K562 (cell line): ENCODE results near the gene RNF26. TPM values are rescaled to one million over a fixed set of nuclear protein-coding genes. Genes with fewer than 3 reads are reported as not detected.

Experiments
- ASH1L ChIP-seq: fragments of 450-650 bp; IDR thresholded peaks from 2 replicates; pipeline ENCODE4 v1.6.1; 2018; ENCODE audit warnings: borderline replicate concordance, mild to moderate bottlenecking, low read depth; ENCODE audit not compliant: partially characterized antibody
- BCLAF1 ChIP-seq, 2 experiments: fragments of 450-650 bp in 1 of 2; IDR thresholded peaks; 2 replicates each; pipeline ENCODE4 v1.6.1; 2011 to 2017; ENCODE audit warnings: low read depth in 2 of 2, antibody characterized with exemption in 1 of 2, borderline replicate concordance in 1 of 2, low read length in 1 of 2, mild to moderate bottlenecking in 1 of 2, mixed read lengths in 1 of 2; ENCODE audit not compliant: control insufficient read depth in 1 of 2
- BRF1 ChIP-seq: IDR thresholded peaks from 3 replicates; pipeline ENCODE4 v1.6.1; 2011; ENCODE audit warnings: borderline replicate concordance, mild to moderate bottlenecking; ENCODE audit not compliant: insufficient read length; ENCODE audit errors: extremely low read depth
- CC2D1A ChIP-seq: fragments of 450-650 bp; IDR thresholded peaks from 2 replicates; pipeline ENCODE4 v1.6.1; 2017; ENCODE audit warnings: mild to moderate bottlenecking
- FUS ChIP-seq: fragments of 200-400 bp; formaldehyde crosslinking; optimal IDR thresholded peaks from 2 replicates; pipeline ENCODE3; 2017; ENCODE audit warnings: low read depth, low read length
- POLR2B ChIP-seq: fragments of 450-650 bp; IDR thresholded peaks from 2 replicates; pipeline ENCODE4 v1.6.1; 2018; ENCODE audit warnings: low read depth; ENCODE audit not compliant: partially characterized antibody
- RHOXF2B ChIP-seq: fragments of 250-450 bp; sonication (Bioruptor Pico); conservative IDR thresholded peaks from 2 replicates; pipeline ENCODE4 v1.5.1; 2021
- RNF2 ChIP-seq: sonication (generic); IDR thresholded peaks from 2 replicates; pipeline ENCODE4 v1.6.1; 2016
- TAL1 ChIP-seq: fragments of 450-650 bp; IDR thresholded peaks from 2 replicates; pipeline ENCODE4 v1.6.1; 2016; ENCODE audit warnings: mild to moderate bottlenecking
- TEAD1 ChIP-seq, 2 experiments: fragments of 450-650 bp in 1 of 2; sonication (generic) in 1 of 2; formaldehyde crosslinking; IDR thresholded peaks; 2 replicates each; pipeline versions ENCODE4 v1.4.0 to v1.8.0; 2020 to 2022; ENCODE audit warnings: mild to moderate bottlenecking in 2 of 2, missing genetic modification reagents in 1 of 2
- ZBTB43 ChIP-seq: sonication (generic); formaldehyde crosslinking; IDR thresholded peaks from 2 replicates; pipeline ENCODE4 v1.8.0; 2023; ENCODE audit warnings: mild to moderate bottlenecking, missing genetic modification reagents
- ZNF444 ChIP-seq: fragments of 250-450 bp; sonication (Bioruptor Pico); IDR thresholded peaks from 2 replicates; pipeline ENCODE4 v1.4.0; 2020; ENCODE audit warnings: mild to moderate bottlenecking, moderate library complexity
- ZNF551 ChIP-seq: fragments of 250-450 bp; sonication (Bioruptor Pico); IDR thresholded peaks from 2 replicates; pipeline ENCODE4 v1.5.0; 2021; ENCODE audit warnings: mild to moderate bottlenecking, moderate library complexity
- ZNF583 ChIP-seq: fragments of 250-450 bp; sonication (Bioruptor Pico); IDR thresholded peaks from 2 replicates; pipeline ENCODE4 v1.4.0; 2020
- ZNF778 ChIP-seq: fragments of 450-650 bp; formaldehyde crosslinking; IDR thresholded peaks from 2 replicates; pipeline ENCODE4 v1.4.0; 2020; ENCODE audit warnings: mild to moderate bottlenecking, moderate library complexity
- polyA plus RNA-seq, 8 experiments: library from polyadenylated mRNA; depleted of rRNA in 4 of 8; stranded (reverse) in 5 of 8; unstranded in 3 of 8; fragments of >200 nt; fragmentation: Nextera tagmentation in 2 of 8; fragmentation: Illumina TruSeq in 1 of 8; extraction: Ambion mirVana in 2 of 8; extraction: Trizol in 1 of 8; gene quantifications; 2 replicates each; pipeline versions ENCODE4 v1.2.1 to v1.2.3, GENCODE V29; 2011 to 2014; ENCODE audit warnings: inconsistent platforms in 1 of 8, missing spikeins in 1 of 8
- total RNA-seq, 7 experiments: library from RNA; depleted of rRNA in 6 of 7; stranded (reverse); fragments of >200 nt in 6 of 7; fragmentation: Illumina TruSeq in 2 of 7; extraction: Trizol in 2 of 7; gene quantifications; 2 replicates each; pipeline versions ENCODE4 v1.2.1 to v1.2.3, GENCODE V29; 2011 to 2021; ENCODE audit warnings: low replicate concordance in 1 of 7
- TF ChIP-seq, protein P1 (sequence below): sonication (generic); formaldehyde crosslinking; IDR thresholded peaks from 2 replicates; pipeline ENCODE4 v1.8.0; 2022; ENCODE audit warnings: missing genetic modification reagents, mild to moderate bottlenecking, borderline replicate concordance
- TF ChIP-seq, protein P2 (sequence below): fragments of 250-450 bp; sonication (Bioruptor Pico); IDR thresholded peaks from 2 replicates; pipeline ENCODE4 v1.9.0; 2021; ENCODE audit warnings: mild to moderate bottlenecking
- TF ChIP-seq, protein P3 (sequence below): fragments of 250-450 bp; sonication (Bioruptor Pico); IDR thresholded peaks from 2 replicates; pipeline ENCODE4 v1.8.0; 2021; ENCODE audit warnings: mild to moderate bottlenecking, moderate library complexity
- TF ChIP-seq, protein P4 (sequence below): sonication (generic); formaldehyde crosslinking; IDR thresholded peaks from 2 replicates; pipeline ENCODE4 v1.8.1; 2023; ENCODE audit warnings: mild to moderate bottlenecking, missing genetic modification reagents, moderate library complexity

RNF26 gene
- total and polyA plus RNA-seq, 9 of the 15 experiments (the other 6 are each of a cell fraction or from before 2014, with no cell fraction given), result 5.3 to 53.6 (median 12.7) TPM

GRCh38 chr11:119339589-119340334, 5.4 kb downstream of the RNF26 start (continued):
- TF ChIP-seq CC2D1A (no peak), TAL1 (no peak), ASH1L (no peak), FUS (no peak), ZNF551 (CRISPR knock-in tag) (no peak), ZNF583 (no peak; the same call in 1 of the 2 replicates), POLR2B (no peak), BRF1 (no peak), TEAD1 (CRISPR knock-in tag; IDR thresholded peaks at IDR 0.05) (no peak), ZNF778 (CRISPR knock-in tag) (no peak), RHOXF2B (CRISPR knock-in tag) (no peak), ZNF444 (no peak), ZBTB43 (CRISPR knock-in tag) (no peak), RNF2 (peak; percentile 7; the same call in 1 of the 2 replicates), BCLAF1 (IDR thresholded peaks at IDR 0.05; ENCODE audit: borderline replicate concordance in 1 of 2, control insufficient read depth in 1 of 2, low read depth in 2 of 2, low read length in 1 of 2) (no peak; a peak in 1 of 4 replicates)
- TF ChIP-seq, protein P1, sequence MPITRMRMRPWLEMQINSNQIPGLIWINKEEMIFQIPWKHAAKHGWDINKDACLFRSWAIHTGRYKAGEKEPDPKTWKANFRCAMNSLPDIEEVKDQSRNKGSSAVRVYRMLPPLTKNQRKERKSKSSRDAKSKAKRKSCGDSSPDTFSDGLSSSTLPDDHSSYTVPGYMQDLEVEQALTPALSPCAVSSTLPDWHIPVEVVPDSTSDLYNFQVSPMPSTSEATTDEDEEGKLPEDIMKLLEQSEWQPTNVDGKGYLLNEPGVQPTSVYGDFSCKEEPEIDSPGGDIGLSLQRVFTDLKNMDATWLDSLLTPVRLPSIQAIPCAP (CRISPR knock-in tag), result no peak
- TF ChIP-seq, protein P2, sequence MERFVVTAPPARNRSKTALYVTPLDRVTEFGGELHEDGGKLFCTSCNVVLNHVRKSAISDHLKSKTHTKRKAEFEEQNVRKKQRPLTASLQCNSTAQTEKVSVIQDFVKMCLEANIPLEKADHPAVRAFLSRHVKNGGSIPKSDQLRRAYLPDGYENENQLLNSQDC (CRISPR knock-in tag), result no peak
- TF ChIP-seq, protein P3, sequence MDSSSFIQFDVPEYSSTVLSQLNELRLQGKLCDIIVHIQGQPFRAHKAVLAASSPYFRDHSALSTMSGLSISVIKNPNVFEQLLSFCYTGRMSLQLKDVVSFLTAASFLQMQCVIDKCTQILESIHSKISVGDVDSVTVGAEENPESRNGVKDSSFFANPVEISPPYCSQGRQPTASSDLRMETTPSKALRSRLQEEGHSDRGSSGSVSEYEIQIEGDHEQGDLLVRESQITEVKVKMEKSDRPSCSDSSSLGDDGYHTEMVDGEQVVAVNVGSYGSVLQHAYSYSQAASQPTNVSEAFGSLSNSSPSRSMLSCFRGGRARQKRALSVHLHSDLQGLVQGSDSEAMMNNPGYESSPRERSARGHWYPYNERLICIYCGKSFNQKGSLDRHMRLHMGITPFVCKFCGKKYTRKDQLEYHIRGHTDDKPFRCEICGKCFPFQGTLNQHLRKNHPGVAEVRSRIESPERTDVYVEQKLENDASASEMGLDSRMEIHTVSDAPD (CRISPR knock-in tag), result no peak
- TF ChIP-seq, protein P4, sequence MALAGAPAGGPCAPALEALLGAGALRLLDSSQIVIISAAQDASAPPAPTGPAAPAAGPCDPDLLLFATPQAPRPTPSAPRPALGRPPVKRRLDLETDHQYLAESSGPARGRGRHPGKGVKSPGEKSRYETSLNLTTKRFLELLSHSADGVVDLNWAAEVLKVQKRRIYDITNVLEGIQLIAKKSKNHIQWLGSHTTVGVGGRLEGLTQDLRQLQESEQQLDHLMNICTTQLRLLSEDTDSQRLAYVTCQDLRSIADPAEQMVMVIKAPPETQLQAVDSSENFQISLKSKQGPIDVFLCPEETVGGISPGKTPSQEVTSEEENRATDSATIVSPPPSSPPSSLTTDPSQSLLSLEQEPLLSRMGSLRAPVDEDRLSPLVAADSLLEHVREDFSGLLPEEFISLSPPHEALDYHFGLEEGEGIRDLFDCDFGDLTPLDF (CRISPR knock-in tag), result no peak
